AG04450 (cell line): Measurements from ENCODE around the gene DNAJC5G. TPM values are rescaled to one million over a fixed set of nuclear protein-coding genes. Genes with fewer than 3 reads are reported as not detected.

Experiments
- CTCF ChIA-PET: fragments of 300-600, 350-600 bp; formaldehyde crosslinking; extraction: SDS; loops from one replicate; lab custom pipeline; 2022; ENCODE audit warnings: antibody characterized with exemption, inconsistent platforms; lab: Charles Lee
- POLR2A ChIA-PET: fragments of 350-600 bp; formaldehyde crosslinking; extraction: SDS; loops from one replicate; lab custom pipeline; 2021; ENCODE audit warnings: antibody characterized with exemption, inconsistent platforms; lab: Yijun Ruan, JAX
- DNase-seq: peaks from one replicate; pipeline ENCODE4 v3.0.0-alpha.2; 2011; ENCODE audit warnings: low read depth, low spot score
- H3K27ac ChIP-seq: one replicate; pipeline ENCODE4 v1.5.1; 2012; ENCODE audit warnings: low read depth, low read length, control low read depth
- H3K27me3 ChIP-seq: one replicate; pipeline ENCODE4 v1.6.0; 2012; ENCODE audit warnings: low read length; ENCODE audit not compliant: control insufficient read depth, insufficient read depth
- H3K4me3 ChIP-seq: 2 replicates; pipeline ENCODE4 v1.5.1; 2011; ENCODE audit warnings: mild to moderate bottlenecking, low read depth, low read length, control low read depth
- H3K9me3 ChIP-seq: 2 replicates; pipeline ENCODE4 v1.5.1; 2012; ENCODE audit warnings: low read length; ENCODE audit not compliant: control insufficient read depth, insufficient read depth
- CTCF ChIP-seq: IDR thresholded peaks from 2 replicates; pipeline ENCODE4 v1.5.1; 2011; ENCODE audit warnings: low read depth, low read length, control low read depth, inconsistent platforms
- polyA plus RNA-seq: library from polyadenylated mRNA; depleted of rRNA; stranded (reverse); fragments of >200 nt; gene quantifications from 2 replicates; pipeline ENCODE4 v1.2.3, GENCODE V29; 2011

The DNAJC5G gene
- polyA plus RNA-seq, 1 experiment: not detected

DNA sequence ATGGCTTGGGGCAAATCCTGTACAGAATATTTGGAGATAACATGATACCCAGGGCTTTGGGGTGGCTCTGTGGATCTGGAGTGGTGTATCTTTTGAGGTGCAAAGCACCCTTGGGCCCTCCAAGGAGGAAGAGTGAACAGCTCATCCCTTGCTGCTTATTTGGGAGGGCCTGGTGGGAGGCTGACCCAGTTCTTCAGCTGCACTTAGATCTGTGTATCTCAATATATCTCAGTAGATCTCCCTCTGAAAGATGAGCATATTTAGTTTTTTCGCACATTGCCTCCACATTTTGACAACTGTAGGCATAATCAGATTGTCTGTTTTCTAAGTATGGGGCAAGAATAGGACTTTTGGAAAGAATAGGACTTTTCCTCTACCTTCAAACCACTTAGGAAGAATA lies 9.8 kb downstream of the DNAJC5G start:
- ChIA-PET CTCF (no interaction called here), POLR2A (interaction anchor here (0.5 kb wide), 1 partner anchor 8 kb away, joined by 4 read pairs; no protein-coding TSS in a partner anchor)
- no peak overlapping the region for H3K4me3 ChIP-seq
- H3K27me3 ChIP-seq: no peaks in the 10 kb centered on the region
- no peak for TF ChIP-seq CTCF
- no peaks in the 10 kb centered on the region for H3K9me3 ChIP-seq
- no peak for DNase-seq
- no peak overlapping the region for H3K27ac ChIP-seq

- POLR2A ChIA-PET: interaction anchor here (0.5 kb wide), 1 partner anchor 8 kb away, joined by 4 read pairs; no protein-coding TSS in a partner anchor
- no peak for DNase-seq
- CTCF ChIA-PET: no interaction called here
- Histone ChIP-seq H3K9me3 (no peaks in the 10 kb centered on the region), H3K4me3 (no peak overlapping the region), H3K27me3 (no peaks in the 10 kb centered on the region), H3K27ac (no peak overlapping the region)
- no peak for TF ChIP-seq CTCF
Observed at GRCh38 chr2:27285481-27285880, 10.2 kb downstream of the DNAJC5G start.

GRCh38 chr2:27288610-27289009 lies 13.4 kb downstream of the DNAJC5G start:
- no peak for DNase-seq
- CTCF ChIA-PET: interaction anchor here (1.0 to 4.4 kb wide), 4 partner anchors 9 to 96 kb away, joined by 3 to 23 read pairs (median 8); no protein-coding TSS in a partner anchor
- TF ChIP-seq CTCF: no peak
- Histone ChIP-seq H3K9me3 (no peaks in the 10 kb centered on the region), H3K27me3 (peaks cover 9% of the 10 kb centered on the region), H3K4me3 (no peak overlapping the region), H3K27ac (no peak overlapping the region)
- POLR2A ChIA-PET: no interaction called here

GRCh38 chr2:27290549-27290948 lies 15.3 kb downstream of the DNAJC5G start:
- Histone ChIP-seq H3K27me3 (peaks cover 9% of the 10 kb centered on the region), H3K9me3 (no peaks in the 10 kb centered on the region), H3K4me3 (no peak overlapping the region), H3K27ac (no peak overlapping the region)
- no peak for DNase-seq
- CTCF ChIA-PET: interaction anchor here (1.1 to 4.8 kb wide), 3 partner anchors 9 to 12 kb away, joined by 3 to 43 read pairs (median 23); no protein-coding TSS in a partner anchor
- POLR2A ChIA-PET: no interaction called here
- TF ChIP-seq CTCF: no peak

GRCh38 chr2:27291865-27292264 lies 16.6 kb downstream of the DNAJC5G start:
- Histone ChIP-seq H3K9me3 (no peaks in the 10 kb centered on the region), H3K4me3 (no peak overlapping the region), H3K27me3 (peaks cover 14% of the 10 kb centered on the region), H3K27ac (no peak overlapping the region)
- TF ChIP-seq CTCF: no peak
- ChIA-PET CTCF (interaction anchor here (2.6 to 4.8 kb wide), 3 partner anchors 9 to 13 kb away, joined by 16 to 43 read pairs (median 34); partner anchors contain the start of gene TRIM54), POLR2A (interaction anchor here (0.6 kb wide), 1 partner anchor 128 kb away, joined by 15 read pairs; no protein-coding TSS in a partner anchor)
- DNase-seq: no peak
